Activated T-cell treated with anti-CD3 and anti-CD28 coated beads, Interleukin-2, amount 50 U/mL, for 1 hour (primary cell): Measurements from ENCODE around the gene PBX1.

Experiments
- DNase-seq: peaks from one replicate; pipeline ENCODE4 v3.0.0-alpha.2; 2020

PBX1 gene

GRCh38 chr1:164735315-164736052 is 176.5 kb downstream of the PBX1 start:
- no peak for DNase-seq

- DNase-seq = no peak
Measured at GRCh38 chr1:164736137-164736536, 177.2 kb downstream of the PBX1 start.

- DNase-seq = no peak
Measured at GRCh38 chr1:164739189-164739588, 180.2 kb downstream of the PBX1 start.

- no peak for DNase-seq
Measured at GRCh38 chr1:164740000-164740526, 181.1 kb downstream of the PBX1 start.

GRCh38 chr1:164742745-164743144 is 183.8 kb downstream of the PBX1 start:
- DNase-seq = no peak

GRCh38 chr1:164743976-164744375 is 185.0 kb downstream of the PBX1 start:
- no peak for DNase-seq

GRCh38 chr1:164745736-164746135 is 186.8 kb downstream of the PBX1 start:
- no peak for DNase-seq

GRCh38 chr1:164746632-164747031 is 187.6 kb downstream of the PBX1 start:
- no peak for DNase-seq

- DNase-seq = no peak
Measured at GRCh38 chr1:164748253-164748899, 189.4 kb downstream of the PBX1 start.

GRCh38 chr1:164753521-164754077 is 194.6 kb downstream of the PBX1 start:
- DNase-seq = no peak

- no peak for DNase-seq
Measured at GRCh38 chr1:164754088-164754600, 195.2 kb downstream of the PBX1 start.

GRCh38 chr1:164755690-164756089 is 196.7 kb downstream of the PBX1 start:
- DNase-seq = no peak

- no peak for DNase-seq
Measured at GRCh38 chr1:164756741-164757140, 197.8 kb downstream of the PBX1 start.

- no peak for DNase-seq
Measured at GRCh38 chr1:164757625-164758024, 198.6 kb downstream of the PBX1 start.

- no peak for DNase-seq
Measured at GRCh38 chr1:164759144-164759920, 200.3 kb downstream of the PBX1 start.

GRCh38 chr1:164759979-164760469 is 201.0 kb downstream of the PBX1 start:
- DNase-seq = no peak

- no peak for DNase-seq
Measured at GRCh38 chr1:164760569-164760968, 201.6 kb downstream of the PBX1 start.

- no peak for DNase-seq
Measured at GRCh38 chr1:164761009-164761408, 202.0 kb downstream of the PBX1 start.

GRCh38 chr1:164763098-164763497 is 204.1 kb downstream of the PBX1 start:
- DNase-seq = no peak

- DNase-seq = no peak
Measured at GRCh38 chr1:164764333-164764732, 205.3 kb downstream of the PBX1 start.

- DNase-seq = no peak
Measured at GRCh38 chr1:164765557-164765956, 206.6 kb downstream of the PBX1 start.

- DNase-seq = no peak
Measured at GRCh38 chr1:164765992-164766720, 207.2 kb downstream of the PBX1 start.
